AG09309 (cell line): Measurements from ENCODE around the gene ZDBF2.

Source experiments
- DNase-seq: peaks from one replicate; pipeline ENCODE4 v3.0.0-alpha.2; 2010; ENCODE audit warnings: low read depth
- H3K4me3 ChIP-seq: 2 replicates; pipeline ENCODE4 v1.5.1; 2011; ENCODE audit warnings: mild to moderate bottlenecking, low read depth, low read length, moderate library complexity; ENCODE audit not compliant: control insufficient read depth
- TF ChIP-seq, protein P1 (sequence below): IDR thresholded peaks from 2 replicates; pipeline ENCODE4 v1.5.1; 2011; ENCODE audit warnings: mild to moderate bottlenecking, low read depth, low read length, inconsistent platforms; ENCODE audit not compliant: insufficient read depth, control insufficient read depth; ENCODE audit errors: missing control alignments

ZDBF2 gene

DNA sequence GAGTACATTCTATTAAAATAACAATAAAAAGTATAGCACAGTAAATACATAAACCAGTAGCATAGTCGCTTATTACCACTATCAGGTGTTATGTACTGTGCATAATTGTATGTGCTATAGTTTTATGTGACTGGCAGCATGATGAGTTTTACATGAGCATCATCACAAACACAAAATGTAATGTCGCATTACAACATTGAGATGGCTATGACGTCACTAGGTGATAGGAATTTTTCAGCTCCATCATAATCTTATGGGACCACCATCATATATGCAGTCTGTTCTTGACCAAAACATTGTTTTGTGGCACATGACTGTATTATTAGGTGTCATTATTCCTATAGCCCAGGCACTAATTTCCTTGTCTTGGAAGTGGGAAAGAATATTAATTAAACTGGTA, 48.6 kb downstream of the ZDBF2 start:
- TF ChIP-seq, protein P1, sequence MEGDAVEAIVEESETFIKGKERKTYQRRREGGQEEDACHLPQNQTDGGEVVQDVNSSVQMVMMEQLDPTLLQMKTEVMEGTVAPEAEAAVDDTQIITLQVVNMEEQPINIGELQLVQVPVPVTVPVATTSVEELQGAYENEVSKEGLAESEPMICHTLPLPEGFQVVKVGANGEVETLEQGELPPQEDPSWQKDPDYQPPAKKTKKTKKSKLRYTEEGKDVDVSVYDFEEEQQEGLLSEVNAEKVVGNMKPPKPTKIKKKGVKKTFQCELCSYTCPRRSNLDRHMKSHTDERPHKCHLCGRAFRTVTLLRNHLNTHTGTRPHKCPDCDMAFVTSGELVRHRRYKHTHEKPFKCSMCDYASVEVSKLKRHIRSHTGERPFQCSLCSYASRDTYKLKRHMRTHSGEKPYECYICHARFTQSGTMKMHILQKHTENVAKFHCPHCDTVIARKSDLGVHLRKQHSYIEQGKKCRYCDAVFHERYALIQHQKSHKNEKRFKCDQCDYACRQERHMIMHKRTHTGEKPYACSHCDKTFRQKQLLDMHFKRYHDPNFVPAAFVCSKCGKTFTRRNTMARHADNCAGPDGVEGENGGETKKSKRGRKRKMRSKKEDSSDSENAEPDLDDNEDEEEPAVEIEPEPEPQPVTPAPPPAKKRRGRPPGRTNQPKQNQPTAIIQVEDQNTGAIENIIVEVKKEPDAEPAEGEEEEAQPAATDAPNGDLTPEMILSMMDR, result no peak
- H3K4me3 ChIP-seq, result no peak overlapping the region
- DNase-seq, result no peak

DNA sequence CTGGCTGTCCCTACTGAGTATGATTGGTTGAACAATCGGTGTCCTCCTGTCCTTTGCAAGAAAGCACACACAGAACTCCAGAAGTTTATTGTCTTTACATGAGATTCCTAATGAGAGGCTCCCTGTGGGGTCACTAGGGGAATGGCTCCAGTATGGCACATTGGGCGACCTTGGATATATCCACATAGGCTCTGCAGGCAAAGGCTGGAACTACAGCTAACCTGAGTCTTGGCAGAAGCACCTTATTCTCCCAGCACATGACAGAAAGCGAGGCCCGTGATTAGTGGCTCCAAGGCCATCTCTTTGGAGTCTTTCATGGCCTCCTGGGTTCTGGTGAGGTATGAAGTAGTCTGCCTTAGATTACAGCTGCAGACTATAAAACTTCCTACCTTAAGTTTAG, 49.0 kb downstream of the ZDBF2 start:
- TF ChIP-seq, protein P1, result no peak
- H3K4me3 ChIP-seq, result no peak overlapping the region
- no peak for DNase-seq

DNA sequence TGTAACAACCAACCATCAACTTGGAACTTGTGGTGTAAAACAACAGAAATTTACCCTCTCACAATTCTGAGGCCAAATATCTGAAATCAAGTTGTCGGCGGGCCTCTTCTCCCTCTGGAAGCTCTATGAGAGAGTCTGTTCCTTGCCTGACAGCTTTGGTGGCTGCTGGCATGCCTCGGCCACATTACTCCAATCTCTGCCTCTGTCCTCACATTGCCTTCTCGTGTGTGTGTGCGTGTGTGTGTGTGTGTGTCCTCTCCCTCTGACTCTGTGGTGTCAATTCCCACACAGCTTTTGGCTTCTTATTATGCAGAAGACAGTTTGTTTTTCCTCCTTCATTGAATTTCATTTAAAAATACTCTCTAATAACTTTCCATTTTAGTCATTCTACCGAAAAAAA, 50.4 kb downstream of the ZDBF2 start:
- TF ChIP-seq, protein P1, result no peak
- no peak for DNase-seq
- no peak overlapping the region for H3K4me3 ChIP-seq

DNA sequence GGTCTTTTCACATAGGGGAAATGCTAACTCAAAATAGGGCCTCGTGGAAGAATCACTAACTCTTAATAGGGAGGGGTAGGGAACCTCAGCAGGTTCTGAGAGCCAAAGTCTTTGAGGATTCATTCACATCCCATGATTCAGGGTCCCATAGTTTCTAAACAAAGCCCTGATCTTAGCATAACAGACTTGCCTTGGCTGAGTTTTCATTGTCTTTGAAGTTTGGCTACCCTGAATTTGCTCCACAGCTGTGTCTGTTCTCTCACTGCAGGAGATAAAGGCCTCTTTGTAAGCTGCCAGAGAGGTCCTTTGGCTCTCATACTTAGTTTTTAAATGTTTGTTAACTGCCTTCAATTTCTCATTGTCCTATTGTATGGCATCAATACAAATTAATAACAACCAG, 54.5 kb downstream of the ZDBF2 start:
- TF ChIP-seq, protein P1, result no peak
- DNase-seq, result no peak
- no peak overlapping the region for H3K4me3 ChIP-seq

DNA sequence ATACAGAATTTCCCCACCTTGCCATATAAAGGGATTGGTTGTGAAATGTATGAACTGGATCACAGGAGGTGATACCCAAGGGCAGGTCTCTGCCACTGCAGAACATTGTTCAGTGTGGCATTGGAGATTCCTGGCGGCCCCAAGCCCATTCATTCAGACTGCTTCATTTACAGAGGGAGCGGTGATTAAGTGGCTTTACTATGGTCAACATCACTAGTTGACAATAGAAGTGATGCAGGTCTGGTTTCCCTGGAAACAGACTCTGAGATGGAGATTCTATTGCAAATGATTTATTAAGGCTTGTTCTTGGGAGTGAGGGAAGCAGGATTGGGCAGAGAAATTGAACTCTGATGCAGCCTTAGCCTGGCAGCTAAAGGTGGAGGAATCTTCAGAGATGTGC, 62.4 kb downstream of the ZDBF2 start:
- no peak overlapping the region for H3K4me3 ChIP-seq
- TF ChIP-seq, protein P1, result no peak
- no peak for DNase-seq

DNA sequence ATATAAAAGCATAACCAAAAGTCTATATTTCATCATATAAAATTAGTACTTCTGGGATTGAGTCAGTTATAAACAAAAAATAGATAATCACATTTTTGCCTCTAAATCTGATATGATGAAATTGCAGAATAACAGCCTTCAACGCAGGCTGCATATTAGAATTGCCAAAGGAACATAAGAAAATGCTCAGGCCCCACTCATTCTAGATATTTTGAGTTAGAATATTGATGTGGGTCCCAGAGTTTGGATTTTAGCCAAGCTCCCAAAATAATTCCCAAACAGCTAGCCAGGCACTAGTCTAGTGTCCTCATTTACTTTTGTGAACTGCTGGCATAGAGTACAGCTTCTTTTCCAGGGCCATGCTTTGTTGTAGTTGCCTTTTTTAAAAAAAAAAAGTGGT, 63.5 kb downstream of the ZDBF2 start:
- H3K4me3 ChIP-seq, result no peak overlapping the region
- TF ChIP-seq, protein P1, result no peak

DNA sequence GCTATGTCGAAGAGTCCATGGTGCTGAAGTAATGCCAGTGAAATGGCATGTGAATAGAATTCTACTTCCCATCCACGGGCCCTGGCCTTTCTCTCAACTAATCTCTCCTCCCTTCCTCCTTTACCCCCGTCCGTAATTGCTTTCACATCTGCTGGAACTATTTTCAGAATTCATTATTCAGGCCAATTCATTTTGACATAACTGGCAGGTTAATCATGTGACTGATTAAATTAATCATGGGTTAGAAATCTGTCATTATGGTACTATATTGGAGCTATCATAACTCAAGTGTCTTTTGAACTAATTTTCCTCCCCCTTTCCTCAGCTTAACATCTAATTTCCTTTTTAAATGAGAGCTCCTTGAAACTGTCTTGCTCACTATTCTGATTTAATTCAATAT, 66.9 kb downstream of the ZDBF2 start:
- DNase-seq, result no peak
- H3K4me3 ChIP-seq, result no peak overlapping the region
- TF ChIP-seq, protein P1, result no peak

More for the DNA sequence above, 63.5 kb downstream of the ZDBF2 start:
- DNase-seq, result no peak
